ENCODE results near the gene SCEL.

GRCh38 chr13:77571956-77572355, 36.5 kb downstream of the SCEL start:
- TF ChIP-seq POLR2A (IDR thresholded peaks at IDR 0.05) (no peak), CTCF (IDR thresholded peaks at IDR 0.05) (no peak)
